Progenitor cell of endocrine pancreas (in vitro differentiated cells): ENCODE measurements around the gene BICD1. TPM values are rescaled to one million over a fixed set of nuclear protein-coding genes. Genes with fewer than 3 reads are reported as not detected.

Experiments
- DNase-seq: peaks from one replicate; pipeline ENCODE4 v3.0.0; 2021; ENCODE audit warnings: low spot score; ENCODE audit not compliant: unreplicated experiment
- H3K27ac Mint-ChIP-seq: 2 replicates; pipeline ENCODE4 v1.8.0; 2021; ENCODE audit warnings: mild to moderate bottlenecking, moderate library complexity, mixed read lengths
- H3K27me3 Mint-ChIP-seq: 2 replicates; pipeline ENCODE4 v1.8.0; 2021; ENCODE audit warnings: mixed read lengths
- H3K36me3 Mint-ChIP-seq: 2 replicates; pipeline ENCODE4 v1.8.0; 2022; ENCODE audit warnings: mixed read lengths; ENCODE audit not compliant: insufficient read depth
- H3K4me1 Mint-ChIP-seq: 2 replicates; pipeline ENCODE4 v1.8.0; 2021; ENCODE audit warnings: low read depth, mixed read lengths
- H3K4me3 Mint-ChIP-seq: 2 replicates; pipeline ENCODE4 v1.8.0; 2021; ENCODE audit warnings: low read depth, mild to moderate bottlenecking, moderate library complexity, mixed read lengths
- H3K9me3 Mint-ChIP-seq: 2 replicates; pipeline ENCODE4 v1.8.0; 2021; ENCODE audit warnings: low read depth, mixed read lengths
- CTCF ChIP-seq: fragments of 200-600 bp; sonication (generic); IDR thresholded peaks from one replicate; pipeline ENCODE4 v1.5.0; 2021; ENCODE audit warnings: antibody characterized with exemption, mild to moderate bottlenecking; ENCODE audit not compliant: unreplicated experiment
- long read RNA-seq: library from polyadenylated mRNA; unstranded; transcript quantifications from one replicate; pipeline ENCODE4 v2.0.0, GENCODE V29; 2020
- total RNA-seq: library from RNA; stranded (reverse); gene quantifications from 2 replicates; pipeline ENCODE4 v1.2.1, GENCODE V29; 2021

BICD1 gene
- 88.4 and 92.8 TPM in 2 replicates for total RNA-seq
- long read RNA-seq, full-length matches to known transcripts = 1 of 34 reads
- long read RNA-seq, partial matches to known transcripts = 13 of 34 reads
- long read RNA-seq, other reads (novel, unspliced or antisense) = 20 of 34 reads

- Mint-ChIP-seq H3K9me3 (no peaks in the 10 kb centered on the region), H3K4me3 (peak within 1 kb of the TSS; percentile 98), H3K36me3 (no peaks in the 10 kb centered on the region), H3K27me3 (no peaks in the 10 kb centered on the region), H3K27ac (peak within 1 kb of the TSS; percentile 98), H3K4me1 (peaks cover 33% of the 10 kb centered on the region)
- TF ChIP-seq CTCF = peak; percentile 54
- DNase-seq = peak; percentile 92
Observed at GRCh38 chr12:32106517-32107358, at the start of gene BICD1. Gene BICD1, plus strand, starts transcription at chr12:32106847. Its CDS starts 485 bp downstream, at chr12:32107332.

- Mint-ChIP-seq H3K4me3 (no peak overlapping the region), H3K36me3 (no peaks in the 10 kb centered on the region), H3K9me3 (peaks cover 2% of the 10 kb centered on the region), H3K4me1 (peaks cover 6% of the 10 kb centered on the region), H3K27ac (no peak overlapping the region), H3K27me3 (no peaks in the 10 kb centered on the region)
- no peak for TF ChIP-seq CTCF
- no peak for DNase-seq
Observed at GRCh38 chr12:32061033-32061432, 45.6 kb upstream of the BICD1 start.

- peak; percentile 8 for TF ChIP-seq CTCF
- H3K36me3 Mint-ChIP-seq = no peaks in the 10 kb centered on the region
- peak overlapping the region; percentile 80 for H3K27ac Mint-ChIP-seq
- H3K27me3 Mint-ChIP-seq = no peaks in the 10 kb centered on the region
- H3K4me3 Mint-ChIP-seq = no peak overlapping the region
- H3K9me3 Mint-ChIP-seq = no peaks in the 10 kb centered on the region
- DNase-seq = no peak
- peaks cover 10% of the 10 kb centered on the region for H3K4me1 Mint-ChIP-seq
Observed at GRCh38 chr12:32062881-32063280, 43.8 kb upstream of the BICD1 start.

- Mint-ChIP-seq H3K4me1 (peaks cover 13% of the 10 kb centered on the region), H3K27me3 (no peaks in the 10 kb centered on the region), H3K9me3 (no peaks in the 10 kb centered on the region), H3K36me3 (no peaks in the 10 kb centered on the region), H3K4me3 (no peak overlapping the region), H3K27ac (no peak overlapping the region)
- DNase-seq = no peak
- TF ChIP-seq CTCF = no peak
Observed at GRCh38 chr12:32063796-32064195, 42.9 kb upstream of the BICD1 start.

GRCh38 chr12:32066206-32066605 lies 40.4 kb upstream of the BICD1 start:
- Mint-ChIP-seq H3K27ac (peak overlapping the region; percentile 27), H3K4me1 (peaks cover 22% of the 10 kb centered on the region), H3K36me3 (no peaks in the 10 kb centered on the region), H3K9me3 (no peaks in the 10 kb centered on the region), H3K27me3 (no peaks in the 10 kb centered on the region), H3K4me3 (no peak overlapping the region)
- TF ChIP-seq CTCF = no peak
- no peak for DNase-seq
